DND-41 (cell line): ENCODE results near the gene ARPC1A.

ENCODE experiments used
- ATAC-seq: fragments of 200-7000 bp; cut with Tn5 transposase; 3 replicates; pipeline ENCODE4 v1.9.1; 2021; ENCODE audit warnings: low read depth; ENCODE audit not compliant: insufficient read depth
- DNase-seq: peaks from one replicate; pipeline ENCODE4 v3.0.0-alpha.2; 2020
- H2AFZ ChIP-seq: 2 replicates; pipeline ENCODE4 v1.6.0; 2012; ENCODE audit warnings: low read depth, low read length
- H3K27ac ChIP-seq: 2 replicates; pipeline ENCODE4 v1.5.1; 2012; ENCODE audit warnings: low read length, inconsistent platforms
- H3K27me3 ChIP-seq: fragments of 200-600 bp; sonication (generic); 2 replicates; pipeline ENCODE4 v1.6.0; 2012; ENCODE audit warnings: low read length, mild to moderate bottlenecking, inconsistent platforms; ENCODE audit not compliant: insufficient read depth, poor library complexity
- H3K36me3 ChIP-seq: 2 replicates; pipeline ENCODE4 v1.5.1; 2012; ENCODE audit warnings: low read length, inconsistent platforms; ENCODE audit not compliant: insufficient read depth
- H3K4me1 ChIP-seq: 2 replicates; pipeline ENCODE4 v1.5.1; 2012; ENCODE audit warnings: mild to moderate bottlenecking, low read length; ENCODE audit not compliant: insufficient read depth
- H3K4me2 ChIP-seq: 2 replicates; pipeline ENCODE4 v1.6.0; 2012; ENCODE audit warnings: mild to moderate bottlenecking, moderate library complexity, low read length, inconsistent platforms; ENCODE audit not compliant: insufficient read depth
- H3K4me3 ChIP-seq, 2 experiments: fragments of 200-600 bp in 1 of 2; shearing (Covaris generic) in 1 of 2; 2 replicates each; pipeline ENCODE4 v1.5.1; 2012 to 2016; ENCODE audit warnings: inconsistent platforms in 2 of 2, low read length in 2 of 2, mild to moderate bottlenecking in 2 of 2, low read depth in 1 of 2, moderate library complexity in 1 of 2
- H3K79me2 ChIP-seq: 2 replicates; pipeline ENCODE4 v1.6.0; 2012; ENCODE audit warnings: low read length, inconsistent platforms; ENCODE audit not compliant: insufficient read depth
- H3K9ac ChIP-seq: 2 replicates; pipeline ENCODE4 v1.6.0; 2012; ENCODE audit warnings: low read depth, mild to moderate bottlenecking, inconsistent platforms, low read length, moderate library complexity
- H3K9me3 ChIP-seq: 2 replicates; pipeline ENCODE4 v1.5.1; 2012; ENCODE audit warnings: low read length, moderate library complexity, mild to moderate bottlenecking, inconsistent platforms; ENCODE audit not compliant: insufficient read depth, severe bottlenecking
- H4K20me1 ChIP-seq: 2 replicates; pipeline ENCODE4 v1.6.0; 2012; ENCODE audit warnings: low read length; ENCODE audit not compliant: insufficient read depth
- CTCF ChIP-seq: IDR thresholded peaks from 2 replicates; pipeline ENCODE4 v1.5.1; 2012; ENCODE audit warnings: borderline replicate concordance, low read length, moderate library complexity, mild to moderate bottlenecking; ENCODE audit not compliant: poor library complexity, severe bottlenecking; ENCODE audit errors: extremely low read depth
- EZH2 ChIP-seq: IDR thresholded peaks from 3 replicates; pipeline ENCODE4 v1.6.1; 2012; ENCODE audit warnings: borderline replicate concordance, low read depth, mild to moderate bottlenecking, moderate library complexity, low read length, inconsistent platforms; ENCODE audit not compliant: severe bottlenecking

Gene ARPC1A

GRCh38 chr7:99365318-99366141, 39.8 kb downstream of the ARPC1A start:
- no peak overlapping the region for H3K9ac ChIP-seq
- H3K36me3 ChIP-seq: peaks cover 69% of the 10 kb centered on the region
- no peak overlapping the region for H3K4me2 ChIP-seq
- DNase-seq: peak; percentile 45
- peak; percentile 77 for ATAC-seq
- no peak overlapping the region for H3K4me3 ChIP-seq
- TF ChIP-seq CTCF (peak; percentile 60), EZH2 (no peak)
- H4K20me1 ChIP-seq: no peaks in the 10 kb centered on the region; the same call in 1 of the 2 replicates
- H3K27ac ChIP-seq: no peak overlapping the region
- no peaks in the 10 kb centered on the region for H3K9me3 ChIP-seq
- no peak overlapping the region for H2AFZ ChIP-seq
- no peaks in the 10 kb centered on the region for H3K79me2 ChIP-seq
- no peaks in the 10 kb centered on the region for H3K4me1 ChIP-seq
- H3K27me3 ChIP-seq: no peaks in the 10 kb centered on the region

- DNase-seq: no peak
- ATAC-seq: no peak
- H3K4me1 ChIP-seq: no peaks in the 10 kb centered on the region
- no peak overlapping the region for H3K4me2 ChIP-seq
- TF ChIP-seq CTCF: no peak
- no peak for TF ChIP-seq EZH2
- H3K27ac ChIP-seq: no peak overlapping the region
- no peaks in the 10 kb centered on the region for H3K27me3 ChIP-seq
- H2AFZ ChIP-seq: no peak overlapping the region
- no peak overlapping the region for H3K4me3 ChIP-seq
- H3K36me3 ChIP-seq: peaks cover 59% of the 10 kb centered on the region
- H4K20me1 ChIP-seq: no peaks in the 10 kb centered on the region; the same call in 1 of the 2 replicates
- H3K79me2 ChIP-seq: no peaks in the 10 kb centered on the region
- H3K9ac ChIP-seq: no peak overlapping the region
- H3K9me3 ChIP-seq: no peaks in the 10 kb centered on the region
These were observed 40.9 kb downstream of the ARPC1A start for GRCh38 chr7:99366646-99367045.

DNA sequence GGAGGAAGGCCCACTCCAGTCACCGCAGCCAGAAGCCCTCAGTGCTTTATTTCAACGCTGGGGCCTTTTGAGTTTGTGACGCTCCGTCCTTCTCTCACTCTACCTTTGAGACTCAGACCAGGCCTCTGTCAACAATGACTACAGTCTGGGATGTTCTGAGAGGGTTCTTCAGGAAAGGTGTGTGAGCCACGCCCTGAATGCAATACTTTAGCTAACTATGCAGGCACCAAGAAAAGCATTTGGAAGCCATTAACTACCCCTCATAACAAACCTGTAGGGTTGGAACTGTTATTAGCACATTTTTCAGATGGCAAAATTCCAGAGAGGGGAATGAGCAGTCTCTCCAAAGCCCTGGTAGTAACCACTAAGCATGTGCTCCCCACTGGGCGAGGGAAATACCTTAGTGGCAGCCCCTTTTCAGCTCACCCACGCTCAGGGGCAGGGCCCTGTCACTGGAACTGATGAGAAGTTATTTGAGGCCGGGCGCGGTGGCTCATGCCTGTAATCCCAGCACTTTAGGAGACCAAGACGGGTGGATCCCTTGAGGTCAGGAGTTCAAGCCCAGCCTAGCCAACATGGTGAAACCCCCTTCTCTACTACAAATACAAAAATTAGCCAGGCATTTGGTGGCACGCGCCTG, 43.2 kb downstream of the ARPC1A start:
- no peaks in the 10 kb centered on the region; the same call in 1 of the 2 replicates for H4K20me1 ChIP-seq
- peaks cover 2% of the 10 kb centered on the region for H3K4me1 ChIP-seq
- H3K4me3 ChIP-seq: no peak overlapping the region
- peaks cover 41% of the 10 kb centered on the region for H3K36me3 ChIP-seq
- no peak overlapping the region for H2AFZ ChIP-seq
- no peak overlapping the region for H3K27ac ChIP-seq
- H3K79me2 ChIP-seq: no peaks in the 10 kb centered on the region
- TF ChIP-seq CTCF (no peak), EZH2 (no peak)
- H3K9ac ChIP-seq: no peak overlapping the region
- ATAC-seq (no peak), DNase-seq (no peak)
- H3K9me3 ChIP-seq: no peaks in the 10 kb centered on the region
- no peak overlapping the region for H3K4me2 ChIP-seq
- no peaks in the 10 kb centered on the region for H3K27me3 ChIP-seq
